GM06990 (cell line): ENCODE results near the gene RPL13A.

ENCODE experiments used
- DNase-seq: peaks from one replicate; pipeline ENCODE4 v3.0.0-alpha.2; 2011; ENCODE audit not compliant: insufficient read length; ENCODE audit errors: extremely low read depth
- H3K27me3 ChIP-seq: replicated peaks from 2 replicates; pipeline ENCODE4 v1.6.0; 2011; ENCODE audit warnings: low read length; ENCODE audit not compliant: control insufficient read depth, insufficient read depth
- H3K36me3 ChIP-seq: 2 replicates; pipeline ENCODE4 v1.5.1; 2011; ENCODE audit warnings: low read length; ENCODE audit not compliant: control insufficient read depth, insufficient read depth
- H3K4me3 ChIP-seq: replicated peaks from 2 replicates; pipeline ENCODE4 v1.5.1; 2011; ENCODE audit warnings: low read depth, mild to moderate bottlenecking, control low read depth, low read length
- CTCF ChIP-seq: IDR thresholded peaks from 2 replicates; pipeline ENCODE4 v1.5.1; 2011; ENCODE audit warnings: low read length, control low read depth, mild to moderate bottlenecking, inconsistent platforms; ENCODE audit not compliant: insufficient read depth, poor library complexity, severe bottlenecking

The RPL13A gene

GRCh38 chr19:49497047-49497788 is 9.8 kb downstream of the RPL13A start:
- Histone ChIP-seq H3K36me3 (peaks cover 28% of the 10 kb centered on the region), H3K4me3 (peak overlapping the region; percentile 95), H3K27me3 (no peaks in the 10 kb centered on the region)
- TF ChIP-seq CTCF = no peak
- DNase-seq = no peak

- DNase-seq = no peak
- no peaks in the 10 kb centered on the region for H3K27me3 ChIP-seq
- H3K36me3 ChIP-seq = peaks cover 28% of the 10 kb centered on the region
- H3K4me3 ChIP-seq = peak overlapping the region; percentile 95
- TF ChIP-seq CTCF = no peak
Observed at GRCh38 chr19:49497789-49498103, 10.3 kb downstream of the RPL13A start.

GRCh38 chr19:49498475-49498874 is 11.1 kb downstream of the RPL13A start:
- no peak for DNase-seq
- TF ChIP-seq CTCF = no peak
- Histone ChIP-seq H3K4me3 (peak overlapping the region; percentile 95), H3K36me3 (peaks cover 28% of the 10 kb centered on the region), H3K27me3 (no peaks in the 10 kb centered on the region)

GRCh38 chr19:49499030-49499670 is 11.7 kb downstream of the RPL13A start:
- Histone ChIP-seq H3K4me3 (peak overlapping the region; percentile 95), H3K27me3 (no peaks in the 10 kb centered on the region), H3K36me3 (peaks cover 28% of the 10 kb centered on the region)
- no peak for DNase-seq
- no peak for TF ChIP-seq CTCF

- peak; percentile 49 for TF ChIP-seq CTCF
- DNase-seq = no peak
- Histone ChIP-seq H3K36me3 (peaks cover 20% of the 10 kb centered on the region), H3K4me3 (no peak overlapping the region), H3K27me3 (no peaks in the 10 kb centered on the region; the same call in 1 of the 2 replicates)
Observed at GRCh38 chr19:49502866-49503581, 15.6 kb downstream of the RPL13A start.
